ENCODE measurements around the gene FKBP8.

The FKBP8 gene

GRCh38 chr19:18587561-18587960, 44.2 kb upstream of the FKBP8 start:
- Histone ChIP-seq H3K27ac (ENCODE audit: low read length) (peak overlapping the region; percentile 92), H3K4me2 (ENCODE audit: low read length) (peak overlapping the region; percentile 98), H3K4me1 (ENCODE audit: low read length) (peaks cover 34% of the 10 kb centered on the region), H3K9ac (ENCODE audit: low read length) (peak overlapping the region; percentile 92; the same call in 1 of the 2 replicates), H3K4me3 (ENCODE audit: low read length) (peak overlapping the region; percentile 86), H3K79me2 (ENCODE audit: low read length) (peaks cover 15% of the 10 kb centered on the region), H2AFZ (ENCODE audit: low read depth, low read length) (0 out of 2 replicates have a peak overlapping the region, but pooled peaks have one; percentile 93), H4K20me1 (ENCODE audit: insufficient read depth, low read length) (no peaks in the 10 kb centered on the region; the same call in 1 of the 2 replicates), H3K36me3 (replicated peaks; ENCODE audit: low read depth, low read length) (peaks cover 13% of the 10 kb centered on the region), H3K9me3 (ENCODE audit: insufficient read depth, low read length) (peaks cover 6% of the 10 kb centered on the region; the same call in 1 of the 2 replicates), H3K27me3 (ENCODE audit: low read depth, low read length) (no peaks in the 10 kb centered on the region)
- TF ChIP-seq EZH2phosphoT487 (IDR thresholded peaks at IDR 0.05; ENCODE audit: low read depth): no peak
- no peak for TF ChIP-seq CTCF (IDR thresholded peaks at IDR 0.05; ENCODE audit: low read depth, low read length)

- H3K4me3 ChIP-seq (ENCODE audit: low read length): peak overlapping the region; percentile 47
- peaks cover 15% of the 10 kb centered on the region for H3K79me2 ChIP-seq (ENCODE audit: low read length)
- H3K9me3 ChIP-seq (ENCODE audit: insufficient read depth, low read length): peaks cover 6% of the 10 kb centered on the region; the same call in 1 of the 2 replicates
- no peaks in the 10 kb centered on the region; the same call in 1 of the 2 replicates for H4K20me1 ChIP-seq (ENCODE audit: insufficient read depth, low read length)
- peaks cover 13% of the 10 kb centered on the region for H3K36me3 ChIP-seq (replicated peaks; ENCODE audit: low read depth, low read length)
- H3K27me3 ChIP-seq (ENCODE audit: low read depth, low read length): no peaks in the 10 kb centered on the region
- TF ChIP-seq CTCF (IDR thresholded peaks at IDR 0.05; ENCODE audit: low read depth, low read length) (peak; percentile 28), EZH2phosphoT487 (IDR thresholded peaks at IDR 0.05; ENCODE audit: low read depth) (no peak)
- H3K4me1 ChIP-seq (ENCODE audit: low read length): peaks cover 34% of the 10 kb centered on the region
- peak overlapping the region; percentile 86 for H3K27ac ChIP-seq (ENCODE audit: low read length)
- H2AFZ ChIP-seq (ENCODE audit: low read depth, low read length): peak overlapping the region; percentile 72; the same call in 1 of the 2 replicates
- H3K4me2 ChIP-seq (ENCODE audit: low read length): peak overlapping the region; percentile 70
- peak overlapping the region; percentile 51; the same call in 1 of the 2 replicates for H3K9ac ChIP-seq (ENCODE audit: low read length)
Measured at GRCh38 chr19:18586306-18586705, 42.9 kb upstream of the FKBP8 start.

- no peak overlapping the region for H3K4me2 ChIP-seq (ENCODE audit: low read length)
- H3K36me3 ChIP-seq (replicated peaks; ENCODE audit: low read depth, low read length): peaks cover 30% of the 10 kb centered on the region
- no peaks in the 10 kb centered on the region for H3K9me3 ChIP-seq (ENCODE audit: insufficient read depth, low read length)
- no peak overlapping the region for H3K4me3 ChIP-seq (ENCODE audit: low read length)
- TF ChIP-seq EZH2phosphoT487 (IDR thresholded peaks at IDR 0.05; ENCODE audit: low read depth): no peak
- no peak for TF ChIP-seq CTCF (IDR thresholded peaks at IDR 0.05; ENCODE audit: low read depth, low read length)
- H2AFZ ChIP-seq (ENCODE audit: low read depth, low read length): no peak overlapping the region
- peaks cover 18% of the 10 kb centered on the region for H3K4me1 ChIP-seq (ENCODE audit: low read length)
- no peaks in the 10 kb centered on the region for H3K27me3 ChIP-seq (ENCODE audit: low read depth, low read length)
- no peak overlapping the region for H3K9ac ChIP-seq (ENCODE audit: low read length)
- H4K20me1 ChIP-seq (ENCODE audit: insufficient read depth, low read length): no peaks in the 10 kb centered on the region
- no peak overlapping the region for H3K27ac ChIP-seq (ENCODE audit: low read length)
- peaks cover under 1% of the 10 kb centered on the region; the same call in 1 of the 2 replicates for H3K79me2 ChIP-seq (ENCODE audit: low read length)
Measured at GRCh38 chr19:18580311-18580710, 36.9 kb upstream of the FKBP8 start.

- Histone ChIP-seq H3K9me3 (ENCODE audit: insufficient read depth, low read length) (no peaks in the 10 kb centered on the region), H3K79me2 (ENCODE audit: low read length) (peaks cover 17% of the 10 kb centered on the region), H3K4me3 (ENCODE audit: low read length) (no peak overlapping the region), H3K27ac (ENCODE audit: low read length) (peak overlapping the region; percentile 36), H3K4me1 (ENCODE audit: low read length) (peaks cover 31% of the 10 kb centered on the region), H3K36me3 (replicated peaks; ENCODE audit: low read depth, low read length) (peaks cover 54% of the 10 kb centered on the region), H2AFZ (ENCODE audit: low read depth, low read length) (no peak overlapping the region), H3K9ac (ENCODE audit: low read length) (no peak overlapping the region), H3K27me3 (ENCODE audit: low read depth, low read length) (no peaks in the 10 kb centered on the region), H4K20me1 (ENCODE audit: insufficient read depth, low read length) (peaks cover 12% of the 10 kb centered on the region), H3K4me2 (ENCODE audit: low read length) (no peak overlapping the region)
- TF ChIP-seq EZH2phosphoT487 (IDR thresholded peaks at IDR 0.05; ENCODE audit: low read depth) (no peak), CTCF (IDR thresholded peaks at IDR 0.05; ENCODE audit: low read depth, low read length) (no peak)
Measured at GRCh38 chr19:18577365-18577914, 34.1 kb upstream of the FKBP8 start.
